IPS DF 19.7 (cell line): Measurements from ENCODE around the gene LRRC45.

Source experiments
- DNase-seq: peaks from one replicate; pipeline ENCODE4 v3.0.0-alpha.2; 2013; ENCODE audit warnings: low read depth, low spot score

The LRRC45 gene

DNA sequence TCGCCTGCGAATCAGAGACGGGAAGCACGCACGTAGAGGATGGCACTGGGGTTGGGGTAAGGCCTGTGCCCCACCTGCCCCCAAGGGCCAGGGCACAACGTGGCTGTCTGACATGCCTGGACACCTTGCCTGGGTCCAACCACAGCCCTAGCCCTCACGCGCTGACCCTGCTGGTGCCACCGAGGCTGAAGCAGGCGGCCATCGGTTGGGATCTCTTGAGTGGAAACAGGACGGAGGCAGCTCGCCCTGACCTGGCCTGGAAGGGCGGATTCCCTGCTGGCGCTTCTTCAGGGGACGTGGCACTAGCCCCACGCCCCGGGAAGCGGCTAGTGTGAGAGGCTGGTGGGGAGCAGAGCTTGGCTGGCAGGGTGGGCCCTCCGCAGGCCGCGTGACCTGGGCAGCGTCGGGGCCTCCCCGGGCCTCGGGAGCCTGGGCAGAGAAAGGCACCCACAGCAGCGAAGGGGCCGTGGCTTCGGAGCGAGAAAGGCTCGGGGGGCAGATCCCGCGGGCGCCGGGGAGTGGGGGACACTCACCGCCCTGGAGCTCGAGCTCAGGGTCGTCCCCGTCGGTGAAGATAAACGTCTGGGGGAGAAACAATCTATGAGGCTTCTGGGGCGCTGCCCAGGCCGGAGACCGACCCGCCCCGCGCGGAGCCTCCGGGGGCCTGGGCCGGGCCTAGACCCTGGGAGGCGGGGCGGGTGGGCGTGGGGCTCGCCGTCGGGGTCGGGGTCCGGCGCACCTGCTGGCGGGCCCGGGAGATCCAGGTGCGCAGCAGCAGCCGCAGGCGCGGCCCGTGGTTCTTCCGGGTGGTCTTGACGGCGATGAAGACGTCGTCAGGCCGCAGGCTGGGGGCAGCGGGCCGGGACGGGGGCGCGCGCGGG lies 27.9 kb downstream of the LRRC45 start:
- DNase-seq: no peak

DNA sequence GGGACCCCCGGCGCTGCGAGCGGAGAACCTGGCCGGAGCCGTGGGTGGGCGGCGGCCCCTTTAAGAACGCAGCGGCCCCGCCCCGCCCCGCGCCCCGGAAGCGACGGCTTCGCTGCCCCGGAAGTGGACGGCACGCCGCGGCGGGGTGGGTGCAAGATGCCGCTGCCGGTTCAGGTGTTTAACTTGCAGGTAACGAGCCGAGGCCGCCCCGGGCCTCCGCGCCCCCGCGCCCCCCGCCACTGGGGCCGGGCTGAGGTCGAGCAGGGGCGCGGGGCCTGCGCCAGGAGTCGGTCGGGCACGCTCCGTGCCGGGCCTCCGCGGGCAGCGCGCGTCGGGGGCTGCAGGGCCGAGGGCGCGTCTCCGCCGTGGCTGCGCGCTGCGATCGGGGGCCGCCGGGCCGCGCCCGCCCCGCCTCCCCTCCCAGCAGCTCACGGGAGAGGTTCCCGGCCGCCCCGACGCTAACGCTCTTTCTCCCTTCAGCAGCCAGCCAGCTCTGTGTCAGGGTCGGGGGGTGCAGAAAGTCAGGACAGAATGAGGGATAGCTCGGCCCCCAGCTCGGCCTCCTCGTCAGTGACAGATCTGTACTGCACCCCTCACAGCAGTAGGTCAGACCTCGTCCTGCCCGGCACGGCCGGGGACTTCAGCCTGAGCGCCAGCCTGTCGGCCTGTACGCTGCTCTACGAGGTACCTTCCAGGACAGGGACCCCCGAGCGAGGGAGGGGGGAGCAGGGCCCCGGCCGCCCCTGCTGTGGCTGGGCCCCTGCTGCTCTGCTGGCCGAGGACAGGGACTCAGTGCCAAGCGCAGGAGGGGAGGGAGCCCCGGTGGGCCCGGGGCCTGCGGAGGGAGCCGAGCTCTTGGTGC lies 28.9 kb downstream of the LRRC45 start, which contains the start of the genes GPS1 and RFNG:
Gene GPS1 (plus strand): TSS at position 123 of the 862 bp plus-strand sequence. CDS start 34 bp downstream, at position 157.
Gene RFNG (minus strand): TSS at position 36 of the 862 bp plus-strand sequence. CDS start 45 bp downstream, outside the sequence.
- DNase-seq: no peak

DNA sequence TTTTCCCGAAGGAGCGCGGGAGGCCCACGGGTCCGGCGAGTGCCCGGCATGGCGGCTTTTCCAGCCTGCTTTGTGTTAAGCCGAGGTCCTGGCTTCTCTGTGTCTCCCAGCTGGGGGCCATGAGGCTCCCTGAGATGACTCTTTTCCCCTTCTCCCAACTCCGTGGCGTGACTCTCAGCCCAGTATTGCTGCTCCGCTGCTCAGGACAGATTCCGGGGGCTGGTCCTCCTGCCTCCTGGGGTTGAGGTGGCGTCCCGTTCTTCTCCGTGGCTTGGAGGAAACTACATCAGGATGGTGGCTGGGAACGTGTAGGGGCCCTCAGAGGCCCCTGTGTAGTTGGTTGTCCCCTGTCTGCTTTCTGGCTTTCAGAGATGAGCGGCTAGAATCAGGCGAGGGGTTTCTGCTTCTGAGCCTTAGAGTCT lies 29.5 kb downstream of the LRRC45 start:
- no peak for DNase-seq

GRCh38 chr17:82053130-82053529 lies 30.0 kb downstream of the LRRC45 start:
- no peak for DNase-seq

- no peak for DNase-seq
Measured at GRCh38 chr17:82053556-82054263, 30.6 kb downstream of the LRRC45 start.

GRCh38 chr17:82054351-82055022 lies 31.4 kb downstream of the LRRC45 start:
- no peak for DNase-seq

DNA sequence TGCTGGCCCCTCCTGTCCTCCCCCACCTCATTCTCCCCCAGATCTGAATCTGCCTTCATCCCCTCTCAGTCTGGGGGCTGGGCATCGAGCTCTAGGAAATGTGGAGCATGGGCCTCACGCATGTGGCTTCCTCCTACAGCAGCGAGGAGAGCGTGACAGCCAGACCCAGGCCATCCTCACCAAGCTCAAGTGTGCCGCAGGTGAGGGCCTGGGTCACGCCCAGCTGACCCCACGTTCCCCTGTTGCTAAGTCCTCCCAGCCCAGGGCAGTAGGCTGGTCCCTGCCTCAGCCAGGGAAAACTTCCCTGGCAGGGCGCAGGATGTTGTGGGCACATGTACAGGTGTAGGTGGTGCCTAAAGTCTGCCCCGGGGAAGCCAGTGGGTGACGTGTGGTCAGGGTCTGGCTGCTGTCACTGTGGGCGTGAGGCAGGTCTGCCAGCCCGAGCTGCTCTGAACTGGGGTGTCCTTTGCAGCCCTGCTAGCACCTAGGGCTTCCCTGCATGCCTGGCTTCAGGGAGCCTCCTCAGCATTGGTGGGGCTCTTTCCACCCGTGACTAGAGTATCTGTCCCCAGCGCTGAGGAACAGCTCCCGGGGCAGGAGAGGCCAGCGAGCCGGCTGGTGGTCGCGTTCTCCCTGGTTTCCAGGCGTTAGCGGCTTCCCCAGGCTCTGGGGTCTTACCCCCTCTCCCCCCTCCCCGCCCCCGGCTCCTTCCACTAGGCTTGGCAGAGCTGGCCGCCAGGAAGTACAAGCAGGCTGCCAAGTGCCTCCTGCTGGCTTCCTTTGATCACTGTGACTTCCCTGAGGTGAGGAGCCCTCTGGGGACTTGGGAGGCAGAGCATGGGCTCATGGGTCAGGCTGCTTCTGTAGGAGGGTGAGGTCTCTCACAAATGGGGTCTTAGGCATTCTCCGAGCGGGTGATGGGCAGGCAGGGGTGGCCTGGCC lies 32.2 kb downstream of the LRRC45 start:
- no peak for DNase-seq

GRCh38 chr17:82055965-82056728 lies 33.0 kb downstream of the LRRC45 start:
- DNase-seq: no peak

- DNase-seq: no peak
Measured at GRCh38 chr17:82056729-82057621, 33.9 kb downstream of the LRRC45 start.

DNA sequence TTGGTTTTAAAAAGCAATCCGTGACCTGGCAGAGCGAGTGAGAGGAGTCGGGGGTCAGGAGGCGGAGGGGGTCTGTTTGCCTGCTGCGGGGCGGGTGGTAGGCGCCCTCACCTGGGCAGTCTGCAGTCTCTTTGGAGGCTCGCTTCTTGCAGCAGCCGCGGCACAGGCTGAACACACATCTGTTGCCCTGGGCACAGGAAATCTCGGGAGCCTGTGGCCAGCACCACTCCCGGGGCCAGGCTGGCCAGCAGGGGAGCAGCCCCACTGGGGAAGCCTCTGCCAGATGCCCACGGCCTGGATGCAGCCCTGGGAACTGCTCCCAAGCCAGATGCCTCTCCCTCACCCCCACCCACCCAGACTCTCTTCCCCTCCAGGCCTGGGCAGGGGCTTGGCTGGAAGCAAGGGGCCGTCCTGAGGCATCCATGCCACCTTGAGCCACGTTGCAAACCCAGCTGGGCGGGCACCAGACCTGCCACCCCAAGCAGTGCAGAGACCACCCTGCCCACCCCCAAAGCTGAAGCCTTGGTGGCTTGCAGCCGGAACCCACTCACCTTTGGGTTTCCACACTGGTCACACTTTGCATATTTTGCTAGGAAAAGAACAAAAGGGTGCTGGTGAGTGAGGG lies 35.2 kb downstream of the LRRC45 start:
- DNase-seq: no peak

DNA sequence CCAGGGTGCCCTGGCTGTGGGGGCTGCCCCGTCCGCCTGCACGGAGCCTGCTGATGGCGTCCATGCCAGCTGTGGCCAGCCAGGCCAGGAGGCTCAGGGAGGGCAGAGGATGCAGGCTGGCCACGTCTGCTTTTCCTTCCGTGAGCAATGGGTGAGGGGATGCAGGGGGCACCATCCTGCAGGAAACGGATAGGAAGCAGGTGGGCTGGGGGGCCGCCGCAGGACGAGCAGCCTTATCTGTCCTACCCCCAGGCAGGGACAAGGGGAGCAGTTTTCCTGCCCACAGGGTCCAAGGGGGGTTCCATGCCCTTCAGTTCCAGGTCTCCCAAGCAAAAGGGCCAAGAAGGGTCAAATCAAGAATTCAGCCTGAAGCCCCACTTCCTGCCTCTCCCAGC lies 35.7 kb downstream of the LRRC45 start:
- DNase-seq: no peak

DNA sequence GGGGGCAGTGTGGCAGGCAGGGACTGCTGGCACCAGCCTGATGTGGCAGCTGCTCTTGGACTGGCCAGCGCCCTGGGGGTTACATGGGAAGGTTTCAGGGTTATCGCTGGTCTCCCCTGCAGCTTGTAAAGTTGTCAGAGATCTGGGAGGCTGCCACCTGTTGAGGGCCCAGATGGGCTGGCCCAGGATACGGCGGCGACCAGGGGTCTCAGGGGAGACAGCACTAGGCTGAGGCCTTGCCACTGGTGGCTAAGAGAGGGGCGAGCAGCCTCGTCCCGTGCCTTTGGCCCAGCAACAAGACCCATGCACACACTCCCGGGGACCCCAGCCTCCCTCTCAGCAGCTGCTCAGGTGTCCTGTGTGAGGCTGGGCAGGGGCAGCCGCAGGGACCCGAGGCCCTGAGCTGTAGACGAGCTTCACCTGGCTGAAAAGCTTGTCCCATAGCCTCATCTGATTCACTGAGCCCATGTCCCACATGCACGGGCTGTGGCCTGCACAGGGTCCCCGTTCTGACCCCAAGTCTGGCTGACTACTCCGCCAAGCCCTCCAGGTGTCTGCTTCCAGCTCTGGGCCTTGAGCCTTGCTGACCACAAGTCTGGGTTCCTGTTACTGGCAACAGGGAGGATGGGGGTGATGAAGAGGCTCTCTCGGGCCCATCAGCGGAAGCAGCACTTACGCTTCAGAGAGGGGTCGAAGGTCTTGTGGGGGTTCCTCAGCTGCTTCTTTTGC lies 36.3 kb downstream of the LRRC45 start:
- DNase-seq: no peak

DNA sequence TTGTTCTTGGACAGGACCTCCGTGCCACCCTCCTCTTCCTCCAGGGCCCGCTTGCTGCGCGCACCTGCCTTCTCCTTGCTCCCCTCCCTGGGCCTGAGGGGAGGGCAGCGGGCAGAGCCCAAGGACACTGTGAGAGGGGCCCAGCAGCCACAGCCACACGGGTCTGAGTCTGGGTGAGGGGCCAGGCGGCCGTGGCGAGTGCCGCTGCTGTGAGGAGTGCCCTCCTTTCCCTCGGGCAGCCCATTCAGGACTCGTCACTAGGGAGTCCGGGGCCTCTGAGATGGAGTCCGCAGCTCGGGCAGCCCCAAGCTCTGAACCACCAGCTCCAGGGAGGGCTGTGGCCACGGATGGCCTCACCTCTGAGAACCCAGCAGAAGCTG lies 36.9 kb downstream of the LRRC45 start:
- no peak for DNase-seq

GRCh38 chr17:82060614-82061013 lies 37.5 kb downstream of the LRRC45 start:
- DNase-seq: no peak

DNA sequence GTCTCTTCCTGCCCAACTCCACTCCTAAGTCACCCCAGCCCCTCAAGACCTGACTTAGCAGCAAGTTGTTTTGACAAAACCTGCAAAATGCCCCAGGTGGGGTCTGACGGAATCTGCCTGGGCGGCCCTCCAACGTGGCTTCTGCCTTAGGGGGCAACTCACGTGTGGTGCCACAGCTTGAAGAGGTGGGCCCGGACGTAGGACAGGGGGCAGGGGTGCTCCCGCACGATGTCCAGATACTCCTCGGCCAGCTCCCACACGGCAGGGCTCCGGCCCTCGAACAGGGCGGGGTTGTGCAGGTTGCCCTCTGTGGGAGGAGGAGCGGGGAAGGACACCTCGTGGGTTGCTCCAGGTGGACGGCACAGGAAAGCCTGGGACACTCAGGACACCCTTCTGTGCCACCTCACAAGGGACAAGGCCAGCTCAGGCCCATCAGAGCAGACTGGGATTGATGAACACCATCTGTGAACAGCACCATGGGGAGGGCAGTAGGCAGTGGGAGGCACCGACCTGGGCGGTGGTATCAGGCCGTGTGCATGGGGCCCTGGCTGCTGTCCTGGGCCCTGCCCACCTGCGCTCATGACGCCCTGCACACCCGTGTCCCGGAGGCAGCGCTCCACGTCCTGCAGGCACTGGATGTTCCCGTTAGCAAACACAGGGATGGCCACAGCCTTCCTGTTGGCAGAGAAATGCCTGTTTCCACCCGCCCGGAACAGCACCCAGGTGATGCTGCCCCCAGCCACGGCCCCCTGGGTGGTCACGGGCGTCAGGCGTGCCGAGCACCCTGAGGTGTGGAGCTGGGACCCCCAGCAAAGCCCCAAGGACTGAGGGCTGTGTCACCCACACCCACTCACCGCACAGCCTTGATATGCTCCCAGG lies 38.2 kb downstream of the LRRC45 start:
- DNase-seq: no peak
